ENCODE measurements around the gene IQSEC2. TPM values are rescaled to one million over a fixed set of nuclear protein-coding genes. Genes with fewer than 3 reads are reported as not detected.
A peak's percentile ranks its signal among the peaks of the same experiment; 100 is the strongest.

The IQSEC2 gene
- total RNA-seq, 2 donors from 2014 or later: 1.9 TPM

GRCh38 chrX:53288189-53288588 is 6.8 kb upstream of the IQSEC2 start:
- Mint-ChIP-seq H3K4me1 (peaks cover 17% of the 10 kb centered on the region), H3K36me3 (ENCODE audit: low read depth) (no peaks in the 10 kb centered on the region), H3K4me3 (peak overlapping the region; percentile 89), H3K27ac (peak overlapping the region; percentile 24), H3K27me3 (peaks cover 4% of the 10 kb centered on the region)
- ATAC-seq (peak; percentile 54), DNase-seq (no peak)
- H3K9me3 ChIP-seq (ENCODE audit: control insufficient read depth, low read length, poor library complexity, severe bottlenecking): no peaks in the 10 kb centered on the region

GRCh38 chrX:53287493-53288138 is 6.2 kb upstream of the IQSEC2 start:
- Mint-ChIP-seq H3K4me1 (peaks cover 17% of the 10 kb centered on the region), H3K36me3 (ENCODE audit: low read depth) (no peaks in the 10 kb centered on the region), H3K4me3 (peak overlapping the region; percentile 89), H3K27ac (peak overlapping the region; percentile 24), H3K27me3 (peaks cover 4% of the 10 kb centered on the region)
- no peaks in the 10 kb centered on the region for H3K9me3 ChIP-seq (ENCODE audit: control insufficient read depth, low read length, poor library complexity, severe bottlenecking)
- peak; percentile 74 for ATAC-seq
- no peak for DNase-seq

GRCh38 chrX:53286171-53286570 is 4.8 kb upstream of the IQSEC2 start:
- ATAC-seq: no peak
- Mint-ChIP-seq H3K36me3 (ENCODE audit: low read depth) (no peaks in the 10 kb centered on the region), H3K27me3 (peaks cover 4% of the 10 kb centered on the region), H3K4me1 (peaks cover 17% of the 10 kb centered on the region), H3K27ac (no peak overlapping the region), H3K4me3 (no peak overlapping the region)
- DNase-seq: no peak
- no peaks in the 10 kb centered on the region for H3K9me3 ChIP-seq (ENCODE audit: control insufficient read depth, low read length, poor library complexity, severe bottlenecking)

GRCh38 chrX:53285591-53285990 is 4.2 kb upstream of the IQSEC2 start:
- H3K36me3 Mint-ChIP-seq (ENCODE audit: low read depth): no peaks in the 10 kb centered on the region
- no peak for ATAC-seq
- H3K4me1 Mint-ChIP-seq: peaks cover 17% of the 10 kb centered on the region
- H3K27ac Mint-ChIP-seq: no peak overlapping the region
- no peak for DNase-seq
- no peaks in the 10 kb centered on the region for H3K9me3 ChIP-seq (ENCODE audit: control insufficient read depth, low read length, poor library complexity, severe bottlenecking)
- H3K4me3 Mint-ChIP-seq: no peak overlapping the region
- peaks cover 4% of the 10 kb centered on the region for H3K27me3 Mint-ChIP-seq

- ATAC-seq (peak; percentile 70), DNase-seq (peak; percentile 12 to 18 (median 15))
- H3K4me1 Mint-ChIP-seq: peaks cover 21% of the 10 kb centered on the region
- no peaks in the 10 kb centered on the region for H3K36me3 Mint-ChIP-seq (ENCODE audit: low read depth)
- no peaks in the 10 kb centered on the region for H3K9me3 ChIP-seq (ENCODE audit: control insufficient read depth, low read length, poor library complexity, severe bottlenecking)
- H3K27ac Mint-ChIP-seq: no peak overlapping the region
- peaks cover 4% of the 10 kb centered on the region for H3K27me3 Mint-ChIP-seq
- H3K4me3 Mint-ChIP-seq: no peak overlapping the region
These were observed 3.5 kb upstream of the IQSEC2 start for GRCh38 chrX:53284684-53285447.

- Mint-ChIP-seq H3K4me3 (no peak overlapping the region), H3K27ac (no peak overlapping the region), H3K4me1 (peaks cover 15% of the 10 kb centered on the region), H3K27me3 (peaks cover 4% of the 10 kb centered on the region), H3K36me3 (ENCODE audit: low read depth) (no peaks in the 10 kb centered on the region)
- DNase-seq (no peak), ATAC-seq (no peak)
- no peaks in the 10 kb centered on the region for H3K9me3 ChIP-seq (ENCODE audit: control insufficient read depth, low read length, poor library complexity, severe bottlenecking)
These were observed 2.2 kb upstream of the IQSEC2 start for GRCh38 chrX:53283567-53283966.

- Mint-ChIP-seq H3K4me3 (no peak overlapping the region), H3K36me3 (ENCODE audit: low read depth) (no peaks in the 10 kb centered on the region), H3K27me3 (peaks cover 4% of the 10 kb centered on the region), H3K27ac (no peak overlapping the region), H3K4me1 (peaks cover 12% of the 10 kb centered on the region)
- DNase-seq (no peak), ATAC-seq (no peak)
- H3K9me3 ChIP-seq (ENCODE audit: control insufficient read depth, low read length, poor library complexity, severe bottlenecking): no peaks in the 10 kb centered on the region
These were observed 1.7 kb upstream of the IQSEC2 start for GRCh38 chrX:53283099-53283498.

- H3K9me3 ChIP-seq (ENCODE audit: control insufficient read depth, low read length, poor library complexity, severe bottlenecking): no peaks in the 10 kb centered on the region
- Mint-ChIP-seq H3K4me3 (no peak overlapping the region), H3K27me3 (peaks cover 4% of the 10 kb centered on the region), H3K4me1 (peaks cover 6% of the 10 kb centered on the region), H3K36me3 (ENCODE audit: low read depth) (no peaks in the 10 kb centered on the region), H3K27ac (no peak overlapping the region)
- ATAC-seq (no peak), DNase-seq (no peak)
These were observed 745 bp upstream of the IQSEC2 start for GRCh38 chrX:53281963-53282695.

GRCh38 chrX:53280331-53281320 is 758 bp downstream of the IQSEC2 start:
- ATAC-seq (no peak), DNase-seq (no peak)
- peaks cover 4% of the 10 kb centered on the region for H3K27me3 Mint-ChIP-seq
- no peaks in the 10 kb centered on the region for H3K9me3 ChIP-seq (ENCODE audit: control insufficient read depth, low read length, poor library complexity, severe bottlenecking)
- H3K27ac Mint-ChIP-seq: no peak overlapping the region
- H3K4me1 Mint-ChIP-seq: peaks cover 6% of the 10 kb centered on the region
- H3K4me3 Mint-ChIP-seq: peak overlapping the region; percentile 47
- H3K36me3 Mint-ChIP-seq (ENCODE audit: low read depth): no peaks in the 10 kb centered on the region

- no peak overlapping the region for H3K27ac Mint-ChIP-seq
- ATAC-seq (no peak), DNase-seq (no peak)
- H3K9me3 ChIP-seq (ENCODE audit: control insufficient read depth, low read length, poor library complexity, severe bottlenecking): no peaks in the 10 kb centered on the region
- peak overlapping the region; percentile 47 for H3K4me3 Mint-ChIP-seq
- peaks cover 5% of the 10 kb centered on the region for H3K4me1 Mint-ChIP-seq
- H3K27me3 Mint-ChIP-seq: peaks cover 4% of the 10 kb centered on the region
- no peaks in the 10 kb centered on the region for H3K36me3 Mint-ChIP-seq (ENCODE audit: low read depth)
These were observed 1.8 kb downstream of the IQSEC2 start for GRCh38 chrX:53279296-53280237.

GRCh38 chrX:53272808-53273337 is 8.5 kb downstream of the IQSEC2 start:
- no peak overlapping the region for H3K27ac Mint-ChIP-seq
- H3K9me3 ChIP-seq (ENCODE audit: control insufficient read depth, low read length, poor library complexity, severe bottlenecking): no peaks in the 10 kb centered on the region
- H3K4me3 Mint-ChIP-seq: no peak overlapping the region
- H3K27me3 Mint-ChIP-seq: no peaks in the 10 kb centered on the region
- ATAC-seq (no peak), DNase-seq (no peak)
- no peaks in the 10 kb centered on the region for H3K36me3 Mint-ChIP-seq (ENCODE audit: low read depth)
- no peaks in the 10 kb centered on the region for H3K4me1 Mint-ChIP-seq
